NCI-H748 (cell line): ENCODE measurements around the gene TGFBR2.

ENCODE experiments used
- DNase-seq: peaks from one replicate; lab custom pipeline; 2025; ENCODE audit not compliant: unreplicated experiment; lab: John Stamatoyannopoulos, UW

The TGFBR2 gene

GRCh38 chr3:30633718-30634117 is 27.3 kb downstream of the TGFBR2 start:
- no peak for DNase-seq

DNA sequence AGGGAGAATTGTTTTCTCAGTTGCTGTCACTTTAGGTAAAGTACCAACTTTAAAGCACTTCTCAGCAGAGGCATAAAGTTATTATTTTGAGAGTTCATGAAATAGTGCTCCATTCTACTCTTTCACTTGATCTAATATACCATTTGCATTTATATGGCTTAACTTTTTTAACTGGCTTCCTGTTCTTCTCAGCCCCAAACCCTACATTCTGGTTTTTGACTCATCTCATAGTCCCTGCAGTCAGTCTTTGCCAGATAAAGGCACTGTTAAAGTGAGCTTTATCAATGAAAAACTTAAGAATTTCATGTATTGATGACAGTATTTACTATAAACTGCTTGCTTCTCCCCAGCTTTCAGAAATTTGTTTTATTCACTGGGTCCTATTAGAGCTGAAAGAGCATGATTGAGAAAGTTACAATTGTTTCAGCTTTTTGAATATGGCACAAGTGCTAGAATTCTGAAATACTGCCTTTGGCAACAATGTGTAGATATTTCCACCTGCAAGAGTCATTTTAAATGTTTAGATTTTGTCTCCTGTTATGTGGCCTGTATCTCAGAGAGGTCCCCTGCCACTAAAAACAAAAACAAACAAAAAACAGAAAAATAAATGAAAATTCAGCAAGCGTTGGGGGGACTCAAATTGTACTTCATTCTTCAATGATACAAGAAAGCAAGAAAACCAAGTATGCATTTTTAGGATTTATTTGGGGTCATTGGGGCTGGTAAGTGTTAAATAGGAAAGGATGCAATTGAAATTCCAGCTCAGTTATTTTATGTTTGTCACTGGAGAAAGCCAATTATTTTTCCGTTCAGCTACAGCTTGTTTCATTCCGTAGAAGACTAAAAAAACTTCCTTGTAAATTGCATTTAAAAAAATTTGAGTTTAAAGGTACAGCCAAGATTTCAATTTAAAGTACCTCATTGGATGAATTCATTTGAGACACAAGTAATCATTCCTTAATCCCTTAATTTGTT is 28.6 kb downstream of the TGFBR2 start:
- DNase-seq = no peak

DNA sequence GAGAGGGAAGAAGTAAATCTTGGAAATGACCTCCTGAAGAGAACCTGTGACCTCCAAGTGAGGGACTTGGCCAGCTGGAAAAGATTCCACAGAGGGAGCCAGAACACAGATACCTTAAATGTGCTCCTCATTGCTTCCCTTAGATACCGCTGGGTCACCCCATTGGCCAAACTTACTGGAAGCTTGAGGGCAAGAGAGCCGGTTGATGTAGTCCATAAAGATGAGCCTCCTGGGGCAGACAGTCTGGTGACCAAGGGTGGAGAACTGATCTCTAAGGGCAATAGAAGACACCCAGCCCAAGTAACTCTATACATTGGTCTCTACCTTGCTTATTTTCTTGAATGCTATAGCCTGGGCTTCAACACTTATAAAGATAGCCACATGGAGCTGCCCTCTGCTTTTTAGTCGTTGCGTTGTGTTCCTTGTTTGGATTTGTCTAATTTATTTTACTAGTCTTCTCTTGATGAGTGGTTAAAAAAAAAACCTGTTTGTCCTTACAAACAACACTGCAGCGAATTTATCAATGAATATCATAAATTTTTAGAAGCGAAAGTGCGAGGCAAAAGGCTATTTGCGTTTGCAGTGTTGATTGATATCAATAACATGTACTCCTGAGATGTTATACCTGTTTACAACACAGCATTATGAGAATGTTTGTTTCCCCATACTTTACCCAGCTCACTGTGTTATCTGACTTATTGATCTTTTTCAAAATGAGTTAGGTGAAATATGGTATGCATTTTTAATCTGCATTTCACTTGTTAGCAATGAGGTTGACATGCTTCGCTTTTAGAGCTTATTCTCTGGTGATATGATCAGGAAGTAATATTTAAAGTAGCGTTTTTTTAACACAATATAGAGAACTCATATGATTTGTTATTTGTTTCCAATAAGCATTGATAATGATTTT is 31.2 kb downstream of the TGFBR2 start:
- no peak for DNase-seq

DNA sequence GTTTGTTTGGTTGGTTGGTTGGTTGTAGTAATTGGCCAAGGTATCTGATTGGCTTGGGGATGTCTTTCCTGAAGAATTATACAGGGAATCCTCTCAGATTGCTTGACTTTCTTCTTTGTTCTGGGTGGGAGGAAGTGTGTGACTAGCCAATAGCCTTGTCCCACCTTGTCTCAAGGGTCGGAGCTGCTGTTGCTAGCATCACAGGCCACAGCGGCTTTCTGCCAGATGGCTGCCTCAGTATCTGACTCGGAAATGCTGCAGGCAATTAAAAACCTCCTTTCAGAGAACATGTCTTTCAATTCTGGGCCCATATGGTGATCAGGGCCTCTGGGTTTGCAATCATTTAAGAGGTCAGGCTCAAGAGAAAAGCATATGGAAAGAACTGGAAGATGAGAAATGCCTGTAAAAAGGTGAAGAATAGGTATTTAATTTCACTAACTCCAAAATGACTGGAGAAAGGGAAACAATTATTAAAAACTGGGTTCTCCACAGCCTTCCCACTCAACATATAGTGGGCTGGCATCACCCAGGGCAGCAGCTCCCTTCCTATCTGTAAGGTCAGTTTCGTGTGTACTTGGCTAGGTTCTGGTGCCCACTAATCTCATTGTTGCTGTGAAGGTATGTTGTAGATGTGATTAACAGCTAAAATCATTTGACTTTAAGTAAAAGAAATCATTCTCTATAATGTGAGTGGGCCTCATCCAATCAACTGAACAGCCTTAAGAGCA is 32.4 kb downstream of the TGFBR2 start:
- DNase-seq = no peak

- DNase-seq = no peak
Measured at GRCh38 chr3:30639937-30640336, 33.5 kb downstream of the TGFBR2 start.

DNA sequence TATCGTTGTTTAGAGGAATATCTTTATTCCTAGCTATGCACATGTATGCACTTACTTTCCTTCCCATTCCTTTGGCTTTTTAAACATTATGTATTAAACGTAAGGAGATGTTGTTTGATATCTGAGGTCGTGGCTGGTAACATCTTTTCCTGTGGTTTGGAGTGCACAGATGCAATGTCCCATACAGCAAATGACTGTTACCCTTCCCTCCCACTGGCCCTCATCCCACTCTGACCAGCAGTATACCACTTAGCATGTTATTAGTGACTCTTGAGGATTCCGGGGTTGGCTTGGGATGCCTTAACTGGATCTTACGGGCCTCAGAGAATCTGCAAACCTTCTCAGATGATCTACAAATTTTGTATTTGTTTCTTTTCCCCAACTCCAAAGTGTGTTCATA is 34.5 kb downstream of the TGFBR2 start:
- DNase-seq = no peak

- no peak for DNase-seq
Measured at GRCh38 chr3:30641416-30642251, 35.2 kb downstream of the TGFBR2 start.

GRCh38 chr3:30642849-30643361 is 36.5 kb downstream of the TGFBR2 start:
- DNase-seq = no peak

- DNase-seq = no peak
Measured at GRCh38 chr3:30643763-30644462, 37.5 kb downstream of the TGFBR2 start.

DNA sequence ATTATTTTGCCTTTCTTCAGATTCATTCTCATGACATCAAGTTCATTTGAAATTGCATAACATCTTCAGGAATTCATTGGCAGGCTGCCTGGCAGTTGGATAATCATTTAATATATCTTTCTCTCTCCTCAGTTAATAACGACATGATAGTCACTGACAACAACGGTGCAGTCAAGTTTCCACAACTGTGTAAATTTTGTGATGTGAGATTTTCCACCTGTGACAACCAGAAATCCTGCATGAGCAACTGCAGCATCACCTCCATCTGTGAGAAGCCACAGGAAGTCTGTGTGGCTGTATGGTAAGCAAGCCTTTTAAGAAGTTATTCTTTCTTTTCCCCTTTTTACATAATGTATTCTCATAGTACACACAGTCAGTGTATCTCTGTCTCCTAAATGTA is 38.2 kb downstream of the TGFBR2 start:
- no peak for DNase-seq

- no peak for DNase-seq
Measured at GRCh38 chr3:30645077-30645476, 38.7 kb downstream of the TGFBR2 start.

DNA sequence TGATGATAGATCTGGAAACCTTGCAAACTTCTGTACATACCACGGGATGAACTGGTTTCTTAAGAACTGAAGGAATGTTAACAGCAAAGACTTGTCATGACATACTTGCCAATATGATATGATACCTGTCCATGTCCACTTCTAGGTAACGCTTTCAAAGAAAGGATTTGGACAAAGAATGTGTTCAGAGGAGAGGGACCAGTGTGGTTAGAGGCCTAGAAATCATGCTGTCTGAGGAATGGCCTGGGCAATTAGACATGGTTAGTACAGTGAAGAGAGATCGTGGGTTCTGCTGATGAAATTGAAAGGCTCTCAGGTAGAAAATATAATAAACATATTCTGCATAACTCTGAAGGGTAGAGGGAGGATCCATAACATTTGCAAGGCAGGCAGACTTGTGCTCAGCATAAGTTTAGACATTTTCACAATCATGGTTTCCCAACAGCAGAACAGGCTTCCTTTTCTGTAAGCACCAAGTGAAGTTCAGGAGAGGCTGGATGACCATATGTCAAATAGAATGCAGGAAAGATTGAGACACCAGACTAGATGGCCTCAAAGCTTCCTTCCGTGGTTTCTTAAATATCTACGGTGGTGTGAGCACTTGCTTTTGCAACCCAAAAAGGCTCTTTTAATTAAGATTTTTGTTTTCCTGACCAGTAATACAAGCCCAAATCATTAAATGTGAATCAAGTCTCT is 39.9 kb downstream of the TGFBR2 start:
- DNase-seq = no peak

DNA sequence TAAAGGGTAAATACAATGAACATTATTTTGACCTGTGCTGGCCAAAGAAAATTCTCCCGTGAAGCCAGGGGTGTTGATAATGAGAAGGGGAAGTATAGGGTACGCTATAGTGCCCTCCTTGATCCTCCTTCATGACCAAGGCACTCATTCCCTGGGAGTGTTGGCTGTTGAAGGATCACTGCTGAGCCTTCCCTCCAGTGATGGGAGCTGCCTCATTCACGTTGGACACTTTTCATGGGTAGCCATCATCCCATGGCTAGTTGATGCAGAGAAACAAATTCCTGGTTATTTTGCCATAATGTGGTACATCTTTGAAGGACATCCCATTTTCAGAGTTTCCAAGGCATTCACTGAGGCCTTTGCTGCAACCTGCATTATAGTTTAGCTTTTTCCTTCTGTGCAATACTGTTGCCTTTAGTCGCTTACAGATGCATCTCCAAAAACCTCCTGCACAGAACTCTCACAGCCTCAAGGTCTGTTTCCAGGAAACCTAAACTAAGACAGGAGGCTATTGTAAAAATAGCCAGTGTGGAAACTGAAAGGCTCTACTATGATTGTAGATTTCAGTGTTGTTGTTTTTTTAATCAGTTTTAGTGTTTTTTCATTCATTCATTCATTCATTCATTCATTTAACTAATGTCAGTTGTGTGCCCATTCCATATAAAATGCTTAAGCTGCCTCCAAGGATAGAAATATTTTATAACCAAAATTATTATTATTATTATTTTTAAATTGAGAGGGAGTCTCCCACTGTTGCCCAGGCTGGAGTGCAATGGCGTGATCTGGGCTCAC is 40.8 kb downstream of the TGFBR2 start:
- DNase-seq = no peak

DNA sequence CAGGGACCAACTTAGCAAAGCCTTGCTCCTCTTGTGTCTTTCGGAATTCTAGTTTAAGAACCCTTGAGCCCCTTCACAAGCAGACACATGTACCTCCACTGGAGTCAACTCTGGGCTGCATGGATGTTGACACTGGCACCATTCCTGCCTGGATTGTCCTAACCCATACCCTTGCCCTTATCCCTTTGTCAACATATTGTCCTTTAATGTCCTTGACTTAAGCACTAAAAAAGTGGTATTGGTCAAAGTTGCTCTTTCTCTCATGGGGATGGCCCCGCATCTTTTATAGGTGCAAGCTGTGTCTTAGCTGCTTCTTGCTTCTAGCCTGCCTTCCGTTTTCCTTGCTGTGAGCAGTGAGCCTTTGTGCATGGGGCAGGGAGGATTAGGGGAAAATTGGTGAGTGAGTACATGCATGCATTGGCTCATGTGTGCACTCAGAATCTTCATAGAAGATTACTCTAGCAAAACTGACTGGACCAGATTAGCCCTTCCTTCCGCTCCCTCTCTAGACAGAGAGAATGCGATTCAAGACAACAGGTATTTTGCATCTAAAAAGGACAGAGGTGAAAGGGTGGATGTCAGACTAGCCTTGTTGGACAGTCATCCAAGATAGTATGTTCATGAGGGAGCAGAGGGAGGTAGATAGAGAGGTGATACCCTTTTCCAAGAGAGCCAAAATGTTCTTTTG is 42.4 kb downstream of the TGFBR2 start:
- no peak for DNase-seq

DNA sequence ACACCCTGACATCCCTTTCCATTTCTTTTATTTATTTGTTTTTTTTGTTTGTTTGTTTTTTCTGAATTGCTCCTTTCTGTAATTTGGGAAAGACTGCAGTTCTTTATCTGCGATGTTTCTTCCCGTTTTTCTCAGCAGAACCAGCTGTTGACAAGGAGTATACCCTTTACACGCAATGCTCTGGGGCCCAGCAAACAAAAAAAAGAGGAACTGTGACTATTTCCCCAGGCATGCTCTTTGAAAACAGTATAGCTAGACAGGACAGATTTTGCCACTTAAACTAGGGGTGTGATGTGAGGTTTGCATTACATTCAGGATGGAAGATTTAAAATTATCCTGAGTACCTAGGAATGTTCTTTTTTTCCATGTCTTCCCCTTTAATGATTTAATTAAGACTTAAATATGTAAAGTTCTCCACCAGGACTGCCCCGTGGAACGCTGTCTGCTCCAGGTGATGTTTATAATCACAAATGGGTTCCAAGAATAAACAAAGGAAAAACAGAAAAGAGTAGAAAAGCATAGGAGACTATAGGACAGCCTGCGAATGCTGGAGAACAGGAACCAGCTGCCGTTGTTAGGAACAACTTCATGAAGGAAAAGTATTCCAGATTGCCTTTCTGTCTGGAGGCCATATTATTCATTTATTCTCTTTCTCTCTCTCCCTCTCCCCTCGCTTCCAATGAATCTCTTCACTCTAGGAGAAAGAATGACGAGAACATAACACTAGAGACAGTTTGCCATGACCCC is 43.3 kb downstream of the TGFBR2 start:
- DNase-seq = no peak

- no peak for DNase-seq
Measured at GRCh38 chr3:30650348-30650995, 44.1 kb downstream of the TGFBR2 start.
